ENCODE results near the gene NOX3. TPM values are rescaled to one million over a fixed set of nuclear protein-coding genes. Genes with fewer than 3 reads are reported as not detected.
"Not testable (repeated sequence)": the region's sequence is repeated elsewhere in the genome, so short reads cannot be mapped to it uniquely, and the experiment has no call there.

The NOX3 gene
- total RNA-seq, 1 experiment from 2014 or later: 0.10 TPM

DNA sequence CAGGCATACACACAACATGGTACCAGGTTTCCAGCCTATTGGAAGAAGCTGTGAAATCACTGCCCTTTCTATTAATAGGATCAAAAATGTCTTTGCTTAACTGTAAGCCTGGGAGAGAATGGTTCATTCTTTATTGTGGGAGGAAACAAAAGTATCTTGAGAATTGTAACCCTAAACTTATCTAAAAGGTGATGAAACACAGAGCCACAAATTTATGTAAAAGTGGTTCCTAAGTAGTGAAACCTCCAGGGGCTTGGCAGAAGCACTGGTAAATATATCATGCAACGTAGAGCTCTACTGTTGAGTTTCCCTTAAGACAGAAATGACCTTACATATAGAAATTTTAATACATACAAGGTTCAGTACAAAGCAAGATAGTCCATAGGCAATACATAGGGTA lies 17.2 kb upstream of the NOX3 start:
- in situ Hi-C loops (cut with HindIII; ENCODE audit: low sequenced_read_pairs): no loop called here
- DNase-seq (ENCODE audit: low spot score): no peak

DNA sequence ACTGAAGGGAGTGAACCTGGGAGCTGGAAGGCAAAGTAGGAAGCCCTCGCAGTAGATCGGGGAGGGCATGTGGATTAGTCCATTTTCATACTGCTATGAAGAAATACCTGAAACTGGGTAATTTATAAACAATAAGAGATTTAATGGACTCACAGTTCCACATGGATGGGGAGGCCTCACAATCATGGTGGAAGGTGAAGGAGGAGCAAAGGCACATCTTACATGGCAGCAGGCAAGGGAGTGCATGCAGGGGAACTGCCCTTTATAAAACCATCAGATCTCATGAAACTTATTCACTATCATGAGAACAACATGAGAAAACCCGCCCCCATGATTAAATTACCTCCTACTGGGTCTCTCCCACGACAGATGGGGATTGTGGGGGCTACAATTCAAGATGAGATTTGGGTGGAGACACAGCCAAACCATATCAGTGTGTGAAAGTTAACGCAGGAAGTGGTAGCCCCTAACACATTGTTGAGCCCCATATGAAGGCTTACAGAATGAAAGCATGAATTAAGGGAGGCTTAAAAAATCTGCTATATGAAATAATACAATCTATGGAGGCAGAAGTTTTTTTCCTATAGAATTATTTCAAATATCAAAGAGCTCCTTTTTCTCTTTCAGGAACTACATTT lies 15.5 kb upstream of the NOX3 start:
- DNase-seq (ENCODE audit: low spot score); in situ Hi-C loops (cut with HindIII; ENCODE audit: low sequenced_read_pairs): not testable (repeated sequence)

DNA sequence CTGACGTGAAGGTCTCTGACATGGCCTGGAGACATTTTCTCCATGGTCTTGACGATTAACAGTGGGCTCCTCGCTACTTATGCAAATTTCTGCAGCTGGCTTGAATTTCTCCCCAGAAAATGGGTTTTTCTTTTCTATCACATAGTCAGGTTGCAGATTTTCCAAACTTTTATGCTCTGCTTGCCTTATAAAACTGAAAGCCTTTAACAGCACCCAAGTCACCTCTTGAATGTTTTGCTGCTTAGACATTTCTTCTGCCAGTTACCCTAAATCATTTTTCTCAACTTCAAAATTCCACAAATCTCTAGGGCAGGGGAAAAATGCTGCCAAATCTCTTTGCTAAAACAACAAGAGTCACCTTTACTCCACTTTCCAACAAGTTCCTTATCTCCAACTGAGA lies 12.9 kb upstream of the NOX3 start:
- in situ Hi-C loops (cut with HindIII; ENCODE audit: low sequenced_read_pairs); DNase-seq (ENCODE audit: low spot score): not testable (repeated sequence)

DNA sequence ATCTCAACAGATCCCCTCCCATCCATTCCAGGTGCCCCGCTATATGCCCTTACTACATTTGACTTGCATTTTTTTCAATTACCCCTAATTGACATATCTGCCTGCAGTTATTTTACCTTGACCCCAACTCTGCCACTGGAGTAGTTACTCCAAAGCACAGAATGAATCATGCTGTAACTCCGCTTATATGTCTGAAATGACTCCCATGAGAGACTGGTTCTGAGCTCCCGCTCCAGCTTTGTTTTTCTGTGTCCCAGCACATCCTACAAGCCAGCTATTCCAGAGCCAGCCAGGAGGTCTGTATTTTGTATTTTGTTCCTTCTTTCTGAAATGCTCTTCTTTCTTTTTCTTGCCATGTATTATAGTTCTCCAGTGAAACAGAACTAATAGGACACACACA lies 10.9 kb upstream of the NOX3 start:
- in situ Hi-C loops (cut with HindIII; ENCODE audit: low sequenced_read_pairs): no loop called here
- no peak for DNase-seq (ENCODE audit: low spot score)

DNA sequence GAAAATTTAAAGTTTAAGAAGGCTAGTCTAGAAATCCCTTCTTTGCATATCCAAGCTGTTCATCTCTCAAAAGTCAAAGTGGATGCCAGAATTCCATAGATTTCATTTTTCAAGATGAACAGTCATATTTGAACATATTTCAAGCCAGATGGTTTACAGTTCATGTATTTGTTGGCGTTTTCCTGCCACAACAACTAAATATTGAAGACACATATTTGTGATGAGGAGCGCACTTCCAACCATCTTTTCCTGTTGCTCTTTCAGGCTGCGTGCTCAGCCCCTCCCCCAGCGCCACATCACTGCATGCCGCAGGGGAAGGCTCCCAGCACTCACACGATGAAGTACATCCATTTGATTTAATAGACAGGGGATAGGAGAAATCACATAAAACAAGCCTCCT lies 5.9 kb upstream of the NOX3 start:
- in situ Hi-C loops (cut with HindIII; ENCODE audit: low sequenced_read_pairs): no loop called here
- no peak for DNase-seq (ENCODE audit: low spot score)

DNA sequence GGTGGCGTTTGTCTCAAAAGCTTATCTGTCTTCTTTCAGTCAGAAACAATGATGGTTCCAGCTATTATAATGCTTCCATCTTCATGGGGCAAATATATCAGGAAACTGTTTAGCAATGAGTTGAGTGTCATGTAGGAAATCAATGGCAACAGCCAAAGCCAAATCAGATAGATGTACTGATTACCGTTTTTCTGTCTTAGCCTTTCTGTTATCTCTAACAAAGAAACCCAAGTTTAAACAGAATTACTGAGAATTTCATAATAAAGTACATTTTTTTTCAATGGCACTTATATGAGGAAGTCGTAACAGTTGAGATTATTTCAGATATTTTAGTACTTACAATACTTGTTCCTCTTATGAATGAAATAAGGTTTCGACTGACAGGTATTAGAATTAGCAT lies 1.2 kb downstream of the NOX3 start:
- in situ Hi-C loops (cut with HindIII; ENCODE audit: low sequenced_read_pairs): no loop called here
- DNase-seq (ENCODE audit: low spot score): no peak

DNA sequence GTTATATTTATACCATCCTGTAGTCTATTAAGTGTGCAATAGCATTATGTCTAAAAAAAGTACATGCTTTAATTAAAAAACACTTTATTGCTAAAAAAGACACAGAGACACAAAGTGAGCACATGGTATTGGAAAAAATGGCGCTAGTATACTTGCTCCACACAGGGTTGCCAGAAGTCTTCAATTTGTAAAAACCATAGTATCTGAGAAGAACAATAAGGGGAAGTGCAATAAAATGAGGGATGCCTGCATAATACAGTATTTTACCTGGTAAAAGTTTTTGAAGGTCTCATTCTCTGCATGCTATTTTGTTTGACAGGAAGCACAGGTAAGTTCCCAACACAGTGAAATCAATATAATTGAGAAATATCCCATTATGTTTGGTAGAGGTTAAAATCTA lies 1.6 kb downstream of the NOX3 start:
- DNase-seq (ENCODE audit: low spot score): no peak
- in situ Hi-C loops (cut with HindIII; ENCODE audit: low sequenced_read_pairs): no loop called here

DNA sequence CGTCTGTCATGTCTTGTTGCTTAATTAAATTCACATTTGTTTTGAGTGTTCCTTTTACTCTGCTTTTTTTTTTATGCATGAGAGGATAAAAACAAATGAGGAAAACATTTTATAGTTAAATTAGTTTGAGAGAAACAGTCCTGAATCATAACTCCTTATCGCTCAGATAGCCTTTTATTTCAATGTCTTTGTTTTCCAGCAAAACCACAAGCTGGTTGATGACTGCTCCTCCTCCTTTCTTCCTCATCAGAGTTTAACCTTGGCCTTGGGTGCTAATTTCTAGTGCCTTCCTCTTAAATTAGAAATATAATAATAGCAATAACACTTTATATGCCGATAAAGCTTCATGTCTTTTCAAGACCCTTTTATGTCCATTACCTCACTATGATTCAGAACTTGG lies 3.1 kb downstream of the NOX3 start:
- DNase-seq (ENCODE audit: low spot score): no peak
- in situ Hi-C loops (cut with HindIII; ENCODE audit: low sequenced_read_pairs): no loop called here

DNA sequence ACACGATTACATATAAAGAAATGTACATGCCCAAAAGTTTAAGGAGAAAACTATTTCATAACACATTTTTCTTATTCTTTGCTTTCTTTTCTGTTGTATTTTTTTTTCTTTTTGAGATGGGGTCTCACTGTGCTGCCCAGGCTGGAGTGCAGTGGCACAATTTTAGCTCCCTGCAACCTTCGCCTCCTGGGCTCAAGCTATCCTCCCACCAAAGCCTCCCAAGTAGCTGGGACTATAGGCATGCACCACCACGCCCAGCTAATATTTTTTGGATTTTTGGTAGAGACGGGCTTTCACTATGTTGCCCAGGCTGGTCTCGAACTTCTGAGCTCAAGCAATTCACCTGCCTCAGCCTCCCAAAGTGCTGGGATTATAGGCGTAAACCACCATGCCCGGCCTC lies 4.1 kb downstream of the NOX3 start:
- in situ Hi-C loops (cut with HindIII; ENCODE audit: low sequenced_read_pairs): not testable (repeated sequence)

DNA sequence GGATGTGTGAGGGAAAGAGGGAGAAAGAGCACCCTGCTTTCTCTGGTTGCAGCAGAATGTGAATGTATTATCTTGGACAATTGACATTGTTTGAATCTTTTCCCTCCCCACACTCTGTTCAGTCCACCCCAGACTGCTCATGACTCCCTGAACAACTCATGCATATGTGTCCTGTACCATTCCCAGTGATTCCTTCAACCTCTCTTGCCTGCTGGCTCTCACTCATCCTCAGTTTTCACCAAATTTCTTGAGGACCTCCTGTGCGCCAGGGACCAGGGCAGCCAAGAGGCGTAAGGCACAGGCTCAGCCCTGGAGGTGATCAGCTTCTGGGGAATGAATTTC lies 5.4 kb downstream of the NOX3 start:
- no peak for DNase-seq (ENCODE audit: low spot score)
- in situ Hi-C loops (cut with HindIII; ENCODE audit: low sequenced_read_pairs): no loop called here

More for the DNA sequence above, 4.1 kb downstream of the NOX3 start:
- not testable (repeated sequence) for DNase-seq (ENCODE audit: low spot score)

DNA sequence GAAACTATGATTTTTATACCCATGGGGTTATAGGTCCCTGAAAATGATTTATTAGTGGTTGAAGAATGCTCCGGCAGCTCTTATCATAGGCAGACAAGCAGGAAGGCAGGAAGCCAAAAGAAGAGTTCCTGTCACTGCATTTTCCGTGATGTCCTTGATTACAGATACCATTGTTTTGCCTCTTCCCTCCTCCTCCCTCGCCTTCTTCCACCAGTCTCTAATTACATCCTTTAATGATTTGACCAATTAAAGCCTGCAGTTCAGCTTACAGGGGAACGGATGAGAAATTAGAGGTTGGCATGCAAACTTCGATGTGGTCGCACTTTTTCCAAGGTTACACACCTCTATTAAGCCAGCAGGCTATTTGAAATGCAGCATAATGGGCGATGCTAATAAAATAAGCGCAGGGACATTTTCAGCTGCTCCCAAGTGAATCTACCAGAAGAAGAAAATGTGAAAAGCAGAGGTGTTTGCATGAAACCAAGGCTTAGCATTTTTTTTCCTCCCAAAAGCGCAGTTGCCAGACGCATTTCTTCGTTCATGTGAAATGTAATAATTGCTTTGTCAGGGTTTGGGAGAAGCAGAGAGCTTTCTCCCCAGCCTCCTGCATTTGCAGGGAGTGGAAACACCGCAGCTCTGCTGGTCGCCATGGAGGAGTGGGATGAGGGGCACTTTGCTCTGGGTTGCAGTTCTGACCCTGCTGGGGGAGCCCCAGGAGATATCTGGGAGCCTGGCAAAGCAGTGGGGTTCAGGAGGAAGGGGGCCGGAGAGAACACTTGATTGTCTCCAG lies 6.0 kb downstream of the NOX3 start:
- in situ Hi-C loops (cut with HindIII; ENCODE audit: low sequenced_read_pairs): no loop called here
- DNase-seq (ENCODE audit: low spot score): no peak

DNA sequence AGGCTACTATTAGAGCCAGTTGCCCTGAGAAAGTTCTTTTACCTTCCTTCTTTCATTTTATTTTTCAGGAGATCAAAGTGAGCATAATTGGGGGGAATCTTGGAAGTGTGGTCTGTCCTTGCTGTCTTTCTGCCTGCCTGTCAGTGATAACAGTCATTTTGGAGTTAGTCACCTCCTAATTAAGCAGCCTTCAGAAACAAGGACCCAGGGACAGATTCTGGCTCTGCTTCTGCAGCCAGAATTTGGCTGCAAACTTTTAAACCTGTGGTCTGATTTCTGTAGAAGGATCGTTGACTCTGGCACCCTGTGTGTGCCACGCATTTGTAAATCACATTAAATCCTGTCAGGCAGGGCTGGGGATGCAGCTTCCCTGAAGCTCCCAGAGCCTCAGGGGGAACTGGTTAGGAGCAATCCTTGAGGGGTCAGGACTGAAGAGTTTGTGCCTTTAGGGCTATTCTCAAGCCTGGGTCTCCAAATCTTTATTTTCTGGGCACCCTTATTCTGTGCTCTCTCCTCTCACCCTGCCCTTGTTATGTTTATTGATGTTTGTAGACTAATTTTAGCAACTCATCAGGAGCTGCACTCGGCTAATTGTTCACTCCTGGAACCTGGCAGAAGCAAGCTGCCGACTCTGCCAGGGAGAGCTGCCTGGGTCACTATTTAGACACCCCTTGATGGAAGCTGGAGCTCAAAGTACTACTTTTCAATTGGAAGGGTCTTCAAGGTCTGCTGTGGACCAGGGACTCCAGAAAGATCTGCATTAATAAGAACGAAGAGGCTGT lies 6.8 kb downstream of the NOX3 start:
- in situ Hi-C loops (cut with HindIII; ENCODE audit: low sequenced_read_pairs): no loop called here
- DNase-seq (ENCODE audit: low spot score): no peak

DNA sequence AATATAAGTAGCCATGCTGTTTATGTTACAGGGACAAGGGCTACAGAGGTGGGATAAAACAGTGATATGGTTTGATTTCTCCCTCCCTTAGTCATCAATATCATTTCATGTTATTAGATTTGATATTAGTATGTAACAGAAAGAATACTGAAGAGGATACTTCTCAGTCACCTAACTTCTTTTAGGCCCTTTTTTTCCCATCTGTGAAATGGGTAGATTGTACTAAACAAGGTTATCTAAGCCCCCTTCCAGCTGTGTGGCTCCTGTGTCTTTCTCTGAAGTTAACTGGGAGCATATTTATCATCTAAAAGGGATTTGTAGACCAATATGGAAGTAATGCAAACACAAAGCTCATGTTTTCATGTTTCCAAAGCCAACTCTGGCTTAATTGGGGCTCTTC lies 7.7 kb downstream of the NOX3 start:
- DNase-seq (ENCODE audit: low spot score): no peak
- in situ Hi-C loops (cut with HindIII; ENCODE audit: low sequenced_read_pairs): no loop called here

DNA sequence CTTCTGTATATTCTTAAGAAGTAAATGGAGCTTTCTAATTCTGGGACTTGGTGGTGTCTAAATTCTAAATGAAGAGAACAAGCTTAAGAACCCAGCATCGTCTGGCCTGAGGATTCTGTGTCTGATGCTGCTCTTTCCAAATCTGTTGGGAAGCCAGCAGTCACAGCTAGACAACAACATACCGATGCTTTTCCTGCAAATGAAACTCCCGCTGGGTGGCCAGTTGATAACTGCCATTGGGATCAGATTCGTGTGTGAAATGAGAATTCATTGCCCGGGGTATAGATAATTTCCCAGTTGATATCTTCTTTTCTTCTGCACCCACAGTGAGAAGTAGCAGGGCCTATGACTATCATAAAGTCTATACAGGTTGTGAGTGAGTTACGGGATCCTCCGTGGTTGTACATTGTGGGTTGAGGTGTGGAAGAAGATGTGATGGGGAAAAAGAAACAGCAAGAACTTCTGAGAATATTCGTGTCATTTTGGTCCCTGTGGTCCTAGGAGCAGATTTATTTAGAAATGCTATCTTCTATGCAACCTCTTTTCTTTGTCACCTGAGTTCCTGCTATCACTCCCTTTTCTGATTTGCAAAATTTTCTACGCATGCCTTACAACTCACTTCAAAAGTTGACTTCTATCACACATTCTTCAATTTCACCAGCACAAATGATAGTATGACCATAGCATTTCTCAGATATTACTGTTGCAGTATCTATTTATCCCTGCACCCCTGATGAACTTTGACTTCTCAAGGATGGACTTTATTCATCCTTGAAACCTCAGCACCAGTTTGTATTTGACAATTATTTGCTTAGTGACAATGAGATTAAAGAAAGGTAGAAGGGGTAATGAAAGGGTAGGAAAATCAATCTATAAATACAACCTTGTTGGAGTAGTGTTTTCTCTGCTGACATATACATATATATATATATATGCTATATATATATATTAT lies 10.4 kb downstream of the NOX3 start:
- no peak for DNase-seq (ENCODE audit: low spot score)
- in situ Hi-C loops (cut with HindIII; ENCODE audit: low sequenced_read_pairs): no loop called here

DNA sequence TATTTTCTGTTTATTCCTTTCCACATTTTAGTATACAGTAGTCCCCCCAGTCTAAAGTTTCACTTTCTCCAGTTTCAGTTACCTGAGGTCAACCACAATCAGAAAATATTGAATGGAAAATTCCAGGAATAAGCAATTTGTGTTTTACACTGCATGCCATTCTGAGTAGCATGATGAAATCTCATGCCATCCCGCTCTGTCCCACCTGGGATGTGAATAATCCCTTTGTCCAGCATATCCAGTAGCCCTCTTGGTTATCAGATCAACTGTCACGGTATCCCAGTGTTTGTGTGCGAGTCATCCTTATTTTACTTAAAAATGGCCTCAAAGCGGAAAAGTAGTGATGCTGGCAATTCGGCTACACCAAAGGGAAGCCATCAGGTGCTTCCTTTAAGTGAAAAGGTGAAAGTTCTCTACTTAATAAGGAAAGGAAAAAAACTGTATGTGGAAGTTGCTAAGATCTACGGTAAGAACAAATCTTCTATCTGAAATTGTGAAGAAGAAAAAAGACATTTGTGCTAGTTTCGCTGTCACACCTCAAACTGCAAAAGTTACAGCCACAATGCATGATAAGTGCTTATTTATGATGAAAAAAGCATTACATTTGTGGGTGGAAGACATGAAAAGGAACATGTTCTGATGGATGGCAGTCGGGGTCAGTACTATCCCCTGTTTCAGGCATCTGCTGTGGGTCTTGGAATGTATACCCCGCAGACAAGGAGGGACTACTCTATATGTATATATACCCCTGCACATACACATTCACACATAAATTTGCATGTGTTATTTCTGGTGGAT lies 11.3 kb downstream of the NOX3 start:
- no peak for DNase-seq (ENCODE audit: low spot score)
- in situ Hi-C loops (cut with HindIII; ENCODE audit: low sequenced_read_pairs): no loop called here

DNA sequence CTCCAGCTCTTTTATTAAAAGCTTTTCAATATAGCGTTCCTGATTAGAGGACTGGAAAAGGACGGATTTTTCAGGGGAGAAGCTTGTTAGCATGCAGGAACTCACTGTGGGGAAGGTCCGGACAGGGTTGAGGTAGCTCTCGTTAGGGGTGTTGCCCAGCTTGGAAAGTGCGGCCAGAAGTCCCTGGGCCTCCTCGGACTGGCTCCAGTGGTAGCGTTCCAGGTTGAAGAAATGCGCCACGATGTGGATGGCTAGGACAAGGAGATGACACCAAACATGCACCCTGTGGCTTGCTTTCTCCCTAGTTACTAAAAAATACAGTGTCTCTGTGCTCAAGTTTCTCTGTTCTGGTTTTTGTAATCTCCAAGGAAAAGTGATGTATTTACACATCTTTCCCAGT lies 12.5 kb downstream of the NOX3 start:
- in situ Hi-C loops (cut with HindIII; ENCODE audit: low sequenced_read_pairs): no loop called here
- no peak for DNase-seq (ENCODE audit: low spot score)

DNA sequence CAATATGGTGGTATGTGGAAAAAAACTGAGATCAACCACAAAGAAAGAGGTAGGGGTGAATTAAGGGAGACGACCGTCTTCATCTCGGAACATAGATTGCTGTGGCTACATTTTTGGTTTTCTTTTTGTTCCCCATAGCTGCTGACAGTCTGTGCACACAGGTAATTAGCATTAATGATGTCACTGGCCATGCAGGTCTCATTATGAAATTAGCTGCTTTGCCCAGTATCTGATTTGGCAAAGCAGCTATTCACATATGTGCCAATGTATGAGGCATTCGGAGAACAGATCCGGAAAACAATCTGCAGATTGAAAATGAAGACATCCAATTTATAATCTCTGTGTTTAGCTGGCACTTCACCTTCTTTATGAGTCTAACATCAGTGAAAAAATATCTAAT lies 13.1 kb downstream of the NOX3 start:
- in situ Hi-C loops (cut with HindIII; ENCODE audit: low sequenced_read_pairs): no loop called here

DNA sequence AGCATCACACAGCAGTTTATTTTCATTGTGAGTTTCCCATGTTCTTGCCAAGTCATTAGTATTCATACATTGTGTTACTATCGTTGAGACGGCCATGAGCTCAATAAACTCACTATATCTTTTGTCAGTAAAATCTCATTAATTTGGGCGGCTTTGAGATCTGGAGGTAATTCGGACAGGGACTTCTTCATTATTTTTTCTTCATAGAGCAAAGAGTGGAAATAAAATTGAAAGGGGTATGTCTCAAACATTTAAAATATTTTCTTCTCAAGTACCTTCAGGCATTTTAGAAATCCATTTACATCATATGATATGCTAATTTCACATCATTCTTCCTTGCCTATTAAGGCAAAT lies 14.6 kb downstream of the NOX3 start:
- in situ Hi-C loops (cut with HindIII; ENCODE audit: low sequenced_read_pairs): no loop called here
- no peak for DNase-seq (ENCODE audit: low spot score)

More for the DNA sequence above, 13.1 kb downstream of the NOX3 start:
- DNase-seq (ENCODE audit: low spot score): no peak

Measured in G401 (cell line).